Fibroblast of lung (primary cell): Measurements from ENCODE around the gene DEK. TPM values are rescaled to one million over a fixed set of nuclear protein-coding genes. Genes with fewer than 3 reads are reported as not detected.

Experiments
- DNase-seq, 2 donors: peaks; one replicate each; pipeline versions ENCODE4 v3.0.0 to v3.0.0-alpha.2; 2010; ENCODE audit warnings: low read depth in 2 of 2
- H2AFZ ChIP-seq: 2 replicates; pipeline ENCODE4 v1.5.1; 2012; ENCODE audit warnings: low read length, control low read depth, inconsistent platforms
- H3K27ac ChIP-seq: 2 replicates; pipeline ENCODE4 v1.5.1; 2011; ENCODE audit warnings: low read length, control low read depth; ENCODE audit not compliant: insufficient read depth
- H3K27me3 ChIP-seq: 2 replicates; pipeline ENCODE4 v1.5.1; 2011; ENCODE audit warnings: mild to moderate bottlenecking, low read length; ENCODE audit not compliant: control insufficient read depth, insufficient read depth
- H3K36me3 ChIP-seq: 2 replicates; pipeline ENCODE4 v1.5.1; 2011; ENCODE audit warnings: low read length; ENCODE audit not compliant: control insufficient read depth, insufficient read depth
- H3K4me1 ChIP-seq: 2 replicates; pipeline ENCODE4 v1.5.1; 2011; ENCODE audit warnings: low read length; ENCODE audit not compliant: control insufficient read depth, insufficient read depth; ENCODE audit errors: extremely low read depth
- H3K4me2 ChIP-seq: 2 replicates; pipeline ENCODE4 v1.5.1; 2011; ENCODE audit warnings: low read length, control low read depth; ENCODE audit not compliant: insufficient read depth; ENCODE audit errors: extremely low read depth
- H3K4me3 ChIP-seq, 4 experiments: fragments of 200-600 bp in 1 of 4; sonication (generic) in 1 of 4; replicated peaks in 1 of 4; 2 replicates each; pipeline ENCODE4 v1.5.1; 2011 to 2016; ENCODE audit warnings: low read length in 4 of 4, low read depth in 3 of 4, mild to moderate bottlenecking in 3 of 4, control low read depth in 2 of 4, inconsistent platforms in 1 of 4, mixed read lengths in 1 of 4; ENCODE audit not compliant: insufficient read depth in 1 of 4; ENCODE audit errors: control extremely low read depth in 1 of 4
- H3K79me2 ChIP-seq: 2 replicates; pipeline ENCODE4 v1.5.1; 2012; ENCODE audit warnings: mild to moderate bottlenecking, low read length, inconsistent platforms; ENCODE audit not compliant: control insufficient read depth, insufficient read depth
- H3K9ac ChIP-seq: 2 replicates; pipeline ENCODE4 v1.5.1; 2011; ENCODE audit warnings: mild to moderate bottlenecking, low read length, control low read depth; ENCODE audit not compliant: insufficient read depth
- H3K9me3 ChIP-seq: 2 replicates; pipeline ENCODE4 v1.5.1; 2012; ENCODE audit warnings: low read depth, low read length; ENCODE audit not compliant: control insufficient read depth, insufficient read depth
- H4K20me1 ChIP-seq: 2 replicates; pipeline ENCODE4 v1.5.1; 2011; ENCODE audit warnings: low read length; ENCODE audit not compliant: control insufficient read depth, insufficient read depth; ENCODE audit errors: extremely low read depth
- EZH2 ChIP-seq: IDR thresholded peaks from 2 replicates; pipeline ENCODE4 v1.5.1; 2012; ENCODE audit warnings: low read length, control low read depth, mild to moderate bottlenecking; ENCODE audit errors: missing control alignments
- polyA plus RNA-seq, 2 donors: library from polyadenylated mRNA; depleted of rRNA in 1 of 2; stranded (reverse) in 1 of 2; unstranded in 1 of 2; fragments of >200 nt; gene quantifications; 2 replicates each; pipeline ENCODE4 v1.2.1, GENCODE V29; 2011 to 2012; ENCODE audit warnings: missing spikeins in 1 of 2
- total RNA-seq: library from RNA; depleted of rRNA; stranded (reverse); fragments of >200 nt; gene quantifications from 2 replicates; pipeline ENCODE4 v1.2.1, GENCODE V29; 2014
- TF ChIP-seq, protein P1 (sequence below), 2 donors: IDR thresholded peaks in 1 of 2; conservative IDR thresholded peaks in 1 of 2; 1 replicate in 1 of 2; 2 replicates in 1 of 2; pipeline ENCODE4 v1.5.1; 2011 to 2012; ENCODE audit warnings: low read length in 2 of 2, control low read depth in 1 of 2, inconsistent platforms in 1 of 2, low read depth in 1 of 2, mild to moderate bottlenecking in 1 of 2

Gene DEK
- total and polyA plus RNA-seq, 2 donors (not counting 1 experiment from before 2014, with no cell fraction given) = 108 to 148 TPM

DNA sequence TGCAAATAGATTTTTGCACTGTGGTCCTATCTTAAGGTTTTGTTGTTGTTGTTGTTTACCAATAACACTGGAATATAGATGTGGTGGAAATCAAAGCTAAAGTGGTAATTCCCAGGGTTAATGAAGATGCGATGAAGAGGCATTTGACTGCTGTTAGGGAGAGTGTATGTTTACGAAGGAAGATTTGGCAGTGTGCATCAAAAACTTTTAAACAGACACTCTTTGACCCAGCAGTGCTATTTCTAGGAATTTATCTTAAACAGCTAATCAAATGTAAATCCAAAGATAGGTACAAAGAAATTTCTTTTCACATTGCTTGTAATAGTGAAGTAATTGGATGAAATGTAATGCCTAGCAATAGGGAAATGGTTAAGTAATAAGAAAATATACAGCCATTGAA lies 75.1 kb downstream of the DEK start:
- no peak overlapping the region for H3K4me3 ChIP-seq
- no peaks in the 10 kb centered on the region for H4K20me1 ChIP-seq
- H3K9me3 ChIP-seq = no peaks in the 10 kb centered on the region
- no peak overlapping the region for H3K27ac ChIP-seq
- no peaks in the 10 kb centered on the region for H3K4me1 ChIP-seq
- no peaks in the 10 kb centered on the region for H3K79me2 ChIP-seq
- H3K4me2 ChIP-seq = no peak overlapping the region
- H3K36me3 ChIP-seq = no peaks in the 10 kb centered on the region
- H2AFZ ChIP-seq = no peak overlapping the region
- DNase-seq = no peak
- TF ChIP-seq EZH2 = no peak
- TF ChIP-seq, protein P1, sequence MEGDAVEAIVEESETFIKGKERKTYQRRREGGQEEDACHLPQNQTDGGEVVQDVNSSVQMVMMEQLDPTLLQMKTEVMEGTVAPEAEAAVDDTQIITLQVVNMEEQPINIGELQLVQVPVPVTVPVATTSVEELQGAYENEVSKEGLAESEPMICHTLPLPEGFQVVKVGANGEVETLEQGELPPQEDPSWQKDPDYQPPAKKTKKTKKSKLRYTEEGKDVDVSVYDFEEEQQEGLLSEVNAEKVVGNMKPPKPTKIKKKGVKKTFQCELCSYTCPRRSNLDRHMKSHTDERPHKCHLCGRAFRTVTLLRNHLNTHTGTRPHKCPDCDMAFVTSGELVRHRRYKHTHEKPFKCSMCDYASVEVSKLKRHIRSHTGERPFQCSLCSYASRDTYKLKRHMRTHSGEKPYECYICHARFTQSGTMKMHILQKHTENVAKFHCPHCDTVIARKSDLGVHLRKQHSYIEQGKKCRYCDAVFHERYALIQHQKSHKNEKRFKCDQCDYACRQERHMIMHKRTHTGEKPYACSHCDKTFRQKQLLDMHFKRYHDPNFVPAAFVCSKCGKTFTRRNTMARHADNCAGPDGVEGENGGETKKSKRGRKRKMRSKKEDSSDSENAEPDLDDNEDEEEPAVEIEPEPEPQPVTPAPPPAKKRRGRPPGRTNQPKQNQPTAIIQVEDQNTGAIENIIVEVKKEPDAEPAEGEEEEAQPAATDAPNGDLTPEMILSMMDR (conservative IDR thresholded peaks at IDR 0.05 in 1 of 2, IDR thresholded peaks at IDR 0.05 in 1 of 2; ENCODE audit: low read depth in 1 of 2, low read length in 2 of 2) = no peak
- H3K9ac ChIP-seq = no peak overlapping the region
- H3K27me3 ChIP-seq = no peaks in the 10 kb centered on the region

DNA sequence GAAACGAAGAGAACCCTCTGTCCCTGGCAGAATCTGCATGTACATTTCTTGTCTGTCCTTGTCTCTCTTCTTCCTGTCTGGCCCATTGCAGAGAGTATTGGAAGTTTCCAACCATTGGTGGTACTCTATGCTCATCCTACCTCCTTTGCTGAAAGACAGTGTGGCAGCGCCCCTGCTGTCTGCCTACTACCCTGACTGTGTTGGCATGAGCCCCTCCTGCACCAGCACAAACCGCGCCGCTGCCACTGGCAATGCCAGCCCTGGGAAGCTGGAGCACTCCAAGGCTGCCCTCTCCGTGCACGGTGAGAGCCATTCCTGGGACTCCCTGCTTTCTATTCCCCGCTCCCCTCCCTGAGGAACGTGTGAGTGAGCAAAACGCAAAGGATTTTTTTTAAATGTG lies 76.6 kb downstream of the DEK start:
- Histone ChIP-seq H3K36me3 (no peaks in the 10 kb centered on the region), H4K20me1 (no peaks in the 10 kb centered on the region), H3K27ac (no peak overlapping the region), H3K4me3 (no peak overlapping the region), H3K4me2 (no peak overlapping the region), H3K9me3 (no peaks in the 10 kb centered on the region), H3K79me2 (no peaks in the 10 kb centered on the region), H3K4me1 (no peaks in the 10 kb centered on the region), H3K9ac (no peak overlapping the region), H2AFZ (no peak overlapping the region), H3K27me3 (no peaks in the 10 kb centered on the region)
- no peak for TF ChIP-seq EZH2
- TF ChIP-seq, protein P1 (conservative IDR thresholded peaks at IDR 0.05 in 1 of 2, IDR thresholded peaks at IDR 0.05 in 1 of 2; ENCODE audit: low read depth in 1 of 2, low read length in 2 of 2) = no peak
- no peak for DNase-seq

DNA sequence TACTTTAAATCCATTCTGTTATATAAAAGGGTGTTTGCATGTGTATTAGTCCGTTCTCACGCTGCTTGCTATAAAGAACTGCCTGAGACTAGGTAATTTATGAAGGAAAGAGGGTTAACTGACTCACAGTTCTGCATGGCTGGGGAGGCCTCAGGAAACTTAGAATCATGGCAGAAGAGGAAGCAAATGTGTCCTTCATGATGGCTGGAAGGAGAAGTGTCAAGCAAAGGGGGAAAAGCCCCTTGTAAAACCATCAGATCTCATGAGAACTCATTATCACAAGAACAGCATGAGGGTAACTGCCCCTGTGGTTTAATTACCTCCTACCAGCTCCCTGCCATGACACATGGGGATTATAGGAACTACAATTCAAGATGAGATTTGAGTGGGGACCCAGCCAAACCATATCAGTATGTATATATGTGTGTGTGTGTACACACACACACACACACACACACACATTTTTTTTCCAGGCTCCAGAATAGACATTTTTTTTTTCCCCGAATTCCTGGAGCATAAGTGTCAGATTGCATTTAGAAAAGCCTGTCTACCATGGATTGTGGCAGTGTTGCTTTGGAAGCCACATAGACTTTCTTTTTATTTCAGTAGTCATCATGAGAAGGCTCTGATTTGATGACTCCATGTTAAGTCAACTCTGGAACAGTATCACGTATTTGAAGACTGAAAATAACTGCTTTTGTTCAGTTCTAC lies 77.6 kb downstream of the DEK start:
- H3K4me1 ChIP-seq = no peaks in the 10 kb centered on the region
- TF ChIP-seq EZH2 = no peak
- TF ChIP-seq, protein P1 (conservative IDR thresholded peaks at IDR 0.05 in 1 of 2, IDR thresholded peaks at IDR 0.05 in 1 of 2; ENCODE audit: low read depth in 1 of 2, low read length in 2 of 2) = no peak
- no peaks in the 10 kb centered on the region for H4K20me1 ChIP-seq
- peak in 1 of 2 donors; percentile 27 for DNase-seq
- no peak overlapping the region for H2AFZ ChIP-seq
- no peak overlapping the region for H3K9ac ChIP-seq
- no peaks in the 10 kb centered on the region for H3K9me3 ChIP-seq
- H3K27me3 ChIP-seq = no peaks in the 10 kb centered on the region
- H3K4me2 ChIP-seq = no peak overlapping the region
- H3K27ac ChIP-seq = no peak overlapping the region
- H3K79me2 ChIP-seq = no peaks in the 10 kb centered on the region
- no peak overlapping the region for H3K4me3 ChIP-seq
- no peaks in the 10 kb centered on the region for H3K36me3 ChIP-seq
